ENCODE results near the gene CACNA1H. TPM values are rescaled to one million over a fixed set of nuclear protein-coding genes. Genes with fewer than 3 reads are reported as not detected.
"Not testable (repeated sequence)": the region's sequence is repeated elsewhere in the genome, so short reads cannot be mapped to it uniquely, and the experiment has no call there.

CACNA1H gene
- total RNA-seq, 1 donor from 2014 or later: 73.2 TPM

GRCh38 chr16:1263591-1264344 is 110.9 kb downstream of the CACNA1H start:
- DNase-seq (ENCODE audit: low spot score): no peak
- Mint-ChIP-seq H3K36me3 (ENCODE audit: low read depth) (no peaks in the 10 kb centered on the region), H3K4me1 (ENCODE audit: low read depth) (peaks cover 3% of the 10 kb centered on the region), H3K27me3 (ENCODE audit: low read depth) (peaks cover 23% of the 10 kb centered on the region), H3K4me3 (ENCODE audit: unreplicated experiment) (no peak overlapping the region), H3K27ac (ENCODE audit: unreplicated experiment) (no peak overlapping the region), H3K9me3 (ENCODE audit: low read depth) (peaks cover 3% of the 10 kb centered on the region)
- TF ChIP-seq CTCF (IDR thresholded peaks at IDR 0.05): no peak

GRCh38 chr16:1264345-1265089 is 111.6 kb downstream of the CACNA1H start:
- no peaks in the 10 kb centered on the region for H3K4me1 Mint-ChIP-seq (ENCODE audit: low read depth)

GRCh38 chr16:1265090-1265630 is 112.3 kb downstream of the CACNA1H start:
- Mint-ChIP-seq H3K27me3 (ENCODE audit: low read depth) (peaks cover 26% of the 10 kb centered on the region), H3K36me3 (ENCODE audit: low read depth) (no peaks in the 10 kb centered on the region), H3K9me3 (ENCODE audit: low read depth) (peaks cover 3% of the 10 kb centered on the region), H3K4me1 (ENCODE audit: low read depth) (no peaks in the 10 kb centered on the region), H3K4me3 (ENCODE audit: unreplicated experiment) (no peak overlapping the region), H3K27ac (ENCODE audit: unreplicated experiment) (no peak overlapping the region)
- no peak for TF ChIP-seq CTCF (IDR thresholded peaks at IDR 0.05)
- DNase-seq (ENCODE audit: low spot score): no peak

More at GRCh38 chr16:1264345-1265089, 111.6 kb downstream of the CACNA1H start:
- no peak for TF ChIP-seq CTCF (IDR thresholded peaks at IDR 0.05)
- H3K27ac Mint-ChIP-seq (ENCODE audit: unreplicated experiment): no peak overlapping the region
- H3K27me3 Mint-ChIP-seq (ENCODE audit: low read depth): peaks cover 24% of the 10 kb centered on the region
- H3K9me3 Mint-ChIP-seq (ENCODE audit: low read depth): peaks cover 3% of the 10 kb centered on the region
- no peaks in the 10 kb centered on the region for H3K36me3 Mint-ChIP-seq (ENCODE audit: low read depth)
- no peak overlapping the region for H3K4me3 Mint-ChIP-seq (ENCODE audit: unreplicated experiment)
- no peak for DNase-seq (ENCODE audit: low spot score)

GRCh38 chr16:1265826-1266225 is 112.9 kb downstream of the CACNA1H start:
- Mint-ChIP-seq H3K27ac (ENCODE audit: unreplicated experiment) (no peak overlapping the region), H3K27me3 (ENCODE audit: low read depth) (peaks cover 26% of the 10 kb centered on the region), H3K9me3 (ENCODE audit: low read depth) (peaks cover 3% of the 10 kb centered on the region), H3K4me1 (ENCODE audit: low read depth) (no peaks in the 10 kb centered on the region), H3K36me3 (ENCODE audit: low read depth) (no peaks in the 10 kb centered on the region), H3K4me3 (ENCODE audit: unreplicated experiment) (no peak overlapping the region)
- no peak for TF ChIP-seq CTCF (IDR thresholded peaks at IDR 0.05)
- DNase-seq (ENCODE audit: low spot score): no peak

GRCh38 chr16:1269418-1269817 is 116.5 kb downstream of the CACNA1H start:
- DNase-seq (ENCODE audit: low spot score); H3K27ac Mint-ChIP-seq (ENCODE audit: unreplicated experiment); H3K4me3 Mint-ChIP-seq (ENCODE audit: unreplicated experiment); H3K9me3 Mint-ChIP-seq (ENCODE audit: low read depth); H3K4me1 Mint-ChIP-seq (ENCODE audit: low read depth); H3K36me3 Mint-ChIP-seq (ENCODE audit: low read depth): not testable (repeated sequence)
- H3K27me3 Mint-ChIP-seq (ENCODE audit: low read depth): peaks cover 25% of the 10 kb centered on the region

All from chondrocyte (in vitro differentiated cells).